CD14-positive monocyte (primary cell): Measurements from ENCODE around the gene ZFP91. TPM values are rescaled to one million over a fixed set of nuclear protein-coding genes. Genes with fewer than 3 reads are reported as not detected.

Source experiments
- DNase-seq, 3 donors: peaks; one replicate each; pipeline ENCODE4 v3.0.0-alpha.2; 2011 to 2022
- H2AFZ ChIP-seq: 2 replicates; pipeline ENCODE4 v1.6.0; 2012; ENCODE audit warnings: mild to moderate bottlenecking, low read depth, low read length, inconsistent platforms; ENCODE audit not compliant: insufficient read depth, poor library complexity, severe bottlenecking
- H3K27ac ChIP-seq, 2 donors: 1 replicate in 1 of 2; 2 replicates in 1 of 2; pipeline ENCODE4 v1.5.1; 2012 to 2013; ENCODE audit warnings: low read length in 2 of 2, control low read depth in 1 of 2, inconsistent platforms in 1 of 2, low read depth in 1 of 2, mild to moderate bottlenecking in 1 of 2
- H3K27me3 ChIP-seq, 2 donors: one replicate each; pipeline versions ENCODE4 v1.6.0 to v1.6.1; 2011 to 2013; ENCODE audit warnings: low read length in 2 of 2; ENCODE audit not compliant: control insufficient read depth in 2 of 2, insufficient read depth in 2 of 2
- H3K36me3 ChIP-seq, 2 donors: replicated peaks in 1 of 2; 1 replicate in 1 of 2; 2 replicates in 1 of 2; pipeline versions ENCODE4 v1.5.1 to v1.6.1; 2012 to 2013; ENCODE audit warnings: low read length in 2 of 2, control low read depth in 1 of 2, inconsistent platforms in 1 of 2, mild to moderate bottlenecking in 1 of 2; ENCODE audit not compliant: insufficient read depth in 2 of 2, control insufficient read depth in 1 of 2
- H3K4me1 ChIP-seq, 2 donors: 1 replicate in 1 of 2; 2 replicates in 1 of 2; pipeline versions ENCODE4 v1.5.1 to v1.6.1; 2012 to 2013; ENCODE audit warnings: low read length in 2 of 2, control low read depth in 1 of 2, inconsistent platforms in 1 of 2, mild to moderate bottlenecking in 1 of 2, moderate library complexity in 1 of 2; ENCODE audit not compliant: insufficient read depth in 2 of 2, control insufficient read depth in 1 of 2
- H3K4me2 ChIP-seq: replicated peaks from 2 replicates; pipeline ENCODE3; 2012; ENCODE audit warnings: low read length, moderate library complexity, mild to moderate bottlenecking; ENCODE audit not compliant: poor library complexity, severe bottlenecking; ENCODE audit errors: extremely low read depth
- H3K4me3 ChIP-seq, 3 experiments: fragments of 200-600 bp in 1 of 3; sonication (generic) in 1 of 3; replicated peaks in 1 of 3; 1 replicate in 2 of 3; 2 replicates in 1 of 3; pipeline ENCODE4 v1.5.1; 2011 to 2013; ENCODE audit warnings: low read length in 3 of 3, mild to moderate bottlenecking in 3 of 3, control low read depth in 2 of 3, low read depth in 2 of 3, inconsistent platforms in 1 of 3, moderate library complexity in 1 of 3
- H3K79me2 ChIP-seq: 2 replicates; pipeline ENCODE4 v1.6.0; 2012; ENCODE audit warnings: mild to moderate bottlenecking, control low read depth, inconsistent platforms, low read length, moderate library complexity; ENCODE audit not compliant: insufficient read depth
- H3K9ac ChIP-seq: 2 replicates; pipeline ENCODE4 v1.6.0; 2017; ENCODE audit warnings: low read length, mild to moderate bottlenecking; ENCODE audit not compliant: insufficient read depth, poor library complexity, severe bottlenecking
- H3K9me3 ChIP-seq, 2 donors: replicated peaks in 1 of 2; 1 replicate in 1 of 2; 2 replicates in 1 of 2; pipeline versions ENCODE4 v1.5.1 to v1.6.1; 2012 to 2013; ENCODE audit warnings: low read length in 2 of 2, control low read depth in 1 of 2; ENCODE audit not compliant: control insufficient read depth in 1 of 2, insufficient read depth in 1 of 2
- H4K20me1 ChIP-seq: 2 replicates; pipeline ENCODE4 v1.6.0; 2012; ENCODE audit warnings: mild to moderate bottlenecking, low read length, control low read depth, moderate library complexity; ENCODE audit not compliant: insufficient read depth
- H3K27ac Mint-ChIP-seq, 7 donors: one replicate each; pipeline ENCODE4 v1.8.0; 2020; ENCODE audit warnings: mild to moderate bottlenecking in 7 of 7, mixed read lengths in 7 of 7, moderate library complexity in 6 of 7, inconsistent platforms in 2 of 7
- H3K27me3 Mint-ChIP-seq, 3 donors: one replicate each; pipeline ENCODE4 v1.8.0; 2021 to 2022; ENCODE audit warnings: low read depth in 3 of 3, mild to moderate bottlenecking in 3 of 3, mixed read lengths in 3 of 3, moderate library complexity in 3 of 3, inconsistent platforms in 1 of 3
- H3K36me3 Mint-ChIP-seq, 2 donors: one replicate each; pipeline ENCODE4 v1.8.0; 2020; ENCODE audit warnings: mixed read lengths in 2 of 2, inconsistent platforms in 1 of 2, mild to moderate bottlenecking in 1 of 2
- H3K4me1 Mint-ChIP-seq: one replicate; pipeline ENCODE4 v1.8.0; 2020; ENCODE audit warnings: mild to moderate bottlenecking, mixed read lengths
- H3K4me3 Mint-ChIP-seq, 2 donors: one replicate each; pipeline ENCODE4 v1.8.0; 2020; ENCODE audit warnings: mild to moderate bottlenecking in 2 of 2, mixed read lengths in 2 of 2, moderate library complexity in 1 of 2
- H3K9me3 Mint-ChIP-seq, 7 donors: one replicate each; pipeline ENCODE4 v1.8.0; 2020 to 2022; ENCODE audit warnings: mixed read lengths in 7 of 7, mild to moderate bottlenecking in 6 of 7, moderate library complexity in 6 of 7, inconsistent platforms in 2 of 7
- WGBS: methylation state at CpG from one replicate; pipeline ENCODE4 v1.1.5; 2013; ENCODE audit warnings: missing lambda C conversion rate; ENCODE audit not compliant: insufficient coverage; 5-methylcytosine and 5-hydroxymethylcytosine counted together
- intact Hi-C, 2 donors: fragments of 100-400 bp; cut with micrococcal nuclease; formaldehyde crosslinking; loops; one replicate each; pipeline versions ENCODE4 v1.15.0 to v1.15.1; 2023
- polyA plus RNA-seq, 3 donors: library from polyadenylated mRNA; depleted of rRNA in 1 of 3; unstranded in 2 of 3; stranded (reverse) in 1 of 3; fragments of 300-500 nt in 2 of 3; fragments of >200 nt in 1 of 3; fragmentation: Illumina TruSeq in 2 of 3; gene quantifications; 1 replicate in 2 of 3; 2 replicates in 1 of 3; pipeline ENCODE4 v1.2.3, GENCODE V29; 2012 to 2021
- TF ChIP-seq, protein P1 (sequence below): fragments of 200-600 bp; IDR thresholded peaks from one replicate; pipeline ENCODE4 v1.8.0; 2022; ENCODE audit warnings: antibody characterized with exemption, mild to moderate bottlenecking

Gene ZFP91
- polyA plus RNA-seq, 3 donors, result 8.0 to 15.8 (median 8.3) TPM

DNA sequence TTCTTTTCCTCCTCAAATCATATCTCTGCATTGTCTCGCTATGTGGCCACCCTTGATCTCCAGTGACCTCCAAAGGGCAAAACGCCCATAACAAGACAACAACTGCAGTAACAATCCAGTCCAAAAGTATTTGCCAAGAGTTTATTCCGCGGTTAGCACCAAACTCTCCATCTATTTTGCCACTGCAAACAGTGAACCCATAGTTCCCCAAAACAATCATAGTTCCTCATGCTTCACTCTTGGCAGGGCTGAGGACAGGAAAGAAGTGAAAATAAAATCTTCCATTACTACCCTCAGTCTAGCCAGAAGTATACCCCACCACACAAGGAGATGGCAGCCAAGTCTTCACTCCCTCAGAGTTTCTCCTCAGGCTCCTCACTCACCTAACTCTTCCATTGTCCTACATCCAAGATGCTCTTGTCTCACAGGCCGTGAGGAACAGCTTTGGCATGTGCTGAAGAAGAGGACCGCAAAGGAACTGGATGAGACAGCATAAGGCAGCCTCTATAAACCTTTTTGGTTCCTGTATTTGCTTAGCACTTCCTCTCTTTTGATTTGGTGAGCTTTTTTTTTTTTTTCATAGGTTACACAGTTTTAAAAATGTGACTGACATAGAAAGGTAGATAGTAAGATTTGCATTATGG is 3.4 kb upstream of the ZFP91 start, which contains the start of gene LPXN:
Gene LPXN, minus strand, starts transcription at position 480 of the 644 bp plus-strand sequence. Its CDS starts 84 bp downstream, at position 396.
- whole genome bisulfite sequencing, result 2% methylated on average over 4 of the region's 6 CpGs
- H3K27me3 Mint-ChIP-seq, result peaks cover 0 to 2% (median 0%) of the 10 kb centered on the region in 3 donors
- H4K20me1 ChIP-seq, result peaks cover 31% of the 10 kb centered on the region
- H3K27ac Mint-ChIP-seq, result peak within 1 kb of the TSS; percentile 100
- intact Hi-C loops, result loop anchor here in 1 of 2 donors (5.0 to 10.0 kb wide), 5 partner anchors 569 to 1042 kb away; partner anchors contain the start of genes FAM111A, MPEG1, OSBP and ZDHHC5
- H3K27me3 ChIP-seq, result no peaks in the 10 kb centered on the region
- peak within 1 kb of the TSS; percentile 72 to 91 for H3K4me3 Mint-ChIP-seq
- H3K79me2 ChIP-seq, result peaks cover 72% of the 10 kb centered on the region
- peak; percentile 88 to 94 (median 93) for DNase-seq
- no peaks in the 10 kb centered on the region for H3K9me3 ChIP-seq
- H3K4me1 ChIP-seq, result peaks cover 62 to 68% of the 10 kb centered on the region in 2 donors
- peaks cover 3 to 5% of the 10 kb centered on the region in 2 donors for H3K36me3 Mint-ChIP-seq
- H2AFZ ChIP-seq, result no peak within 1 kb of the TSS
- peak within 1 kb of the TSS; percentile 98 for H3K9ac ChIP-seq
- TF ChIP-seq, protein P1, sequence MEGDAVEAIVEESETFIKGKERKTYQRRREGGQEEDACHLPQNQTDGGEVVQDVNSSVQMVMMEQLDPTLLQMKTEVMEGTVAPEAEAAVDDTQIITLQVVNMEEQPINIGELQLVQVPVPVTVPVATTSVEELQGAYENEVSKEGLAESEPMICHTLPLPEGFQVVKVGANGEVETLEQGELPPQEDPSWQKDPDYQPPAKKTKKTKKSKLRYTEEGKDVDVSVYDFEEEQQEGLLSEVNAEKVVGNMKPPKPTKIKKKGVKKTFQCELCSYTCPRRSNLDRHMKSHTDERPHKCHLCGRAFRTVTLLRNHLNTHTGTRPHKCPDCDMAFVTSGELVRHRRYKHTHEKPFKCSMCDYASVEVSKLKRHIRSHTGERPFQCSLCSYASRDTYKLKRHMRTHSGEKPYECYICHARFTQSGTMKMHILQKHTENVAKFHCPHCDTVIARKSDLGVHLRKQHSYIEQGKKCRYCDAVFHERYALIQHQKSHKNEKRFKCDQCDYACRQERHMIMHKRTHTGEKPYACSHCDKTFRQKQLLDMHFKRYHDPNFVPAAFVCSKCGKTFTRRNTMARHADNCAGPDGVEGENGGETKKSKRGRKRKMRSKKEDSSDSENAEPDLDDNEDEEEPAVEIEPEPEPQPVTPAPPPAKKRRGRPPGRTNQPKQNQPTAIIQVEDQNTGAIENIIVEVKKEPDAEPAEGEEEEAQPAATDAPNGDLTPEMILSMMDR, result no peak
- peak within 1 kb of the TSS; percentile 44 to 88 (median 75) for H3K4me3 ChIP-seq
- peaks cover 55% of the 10 kb centered on the region for H3K4me1 Mint-ChIP-seq
- H3K36me3 ChIP-seq, result peaks cover 3 to 5% of the 10 kb centered on the region in 2 donors
- peak within 1 kb of the TSS; percentile 100 for H3K27ac ChIP-seq
- peak within 1 kb of the TSS; percentile 92 for H3K4me2 ChIP-seq
- peaks cover 0 to 2% (median 0%) of the 10 kb centered on the region in 7 donors for H3K9me3 Mint-ChIP-seq

DNA sequence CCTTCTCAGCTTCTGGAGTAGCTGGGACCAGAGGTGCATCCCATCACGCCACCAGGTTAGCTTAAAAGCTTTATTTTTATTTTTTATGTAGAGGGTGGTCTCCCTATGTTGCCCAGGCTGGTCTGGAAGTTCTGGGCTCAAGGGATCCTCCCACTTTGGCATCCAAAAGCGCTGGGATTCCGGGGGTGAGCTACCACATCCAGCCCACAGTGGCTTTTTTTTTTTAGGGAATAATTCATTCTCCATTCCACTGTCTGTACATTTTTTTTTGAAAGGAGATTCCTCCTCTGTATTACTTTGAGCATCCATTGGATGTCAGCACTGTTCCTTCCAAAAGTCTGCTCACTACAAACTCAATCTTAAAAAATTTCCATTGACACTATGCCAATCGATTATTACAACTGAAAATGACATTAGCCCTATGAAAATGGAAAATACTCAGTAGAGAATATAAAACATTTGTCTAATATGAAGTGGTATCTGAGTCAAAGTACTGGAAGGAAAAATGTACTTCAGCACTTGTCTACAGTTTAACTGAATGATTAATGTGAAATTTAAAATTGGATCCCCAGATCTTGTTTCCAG is 1.9 kb upstream of the ZFP91 start:
- no peak overlapping the region for H2AFZ ChIP-seq
- no peaks in the 10 kb centered on the region for H3K36me3 ChIP-seq
- DNase-seq, result peak in 2 of 3 donors; percentile 12 to 36
- Mint-ChIP-seq H3K4me1 (peaks cover 62% of the 10 kb centered on the region), H3K27me3 (peaks cover 0 to 2% (median 0%) of the 10 kb centered on the region in 3 donors), H3K27ac (peak overlapping the region; percentile 100), H3K4me3 (peak overlapping the region; percentile 99 to 100), H3K9me3 (peaks cover 0 to 2% (median 0%) of the 10 kb centered on the region in 7 donors), H3K36me3 (peaks cover 4% of the 10 kb centered on the region in 2 donors)
- peak overlapping the region; percentile 48 to 99 (median 75) for H3K4me3 ChIP-seq
- peak overlapping the region; percentile 100 for H3K27ac ChIP-seq
- H3K4me1 ChIP-seq, result peaks cover 72 to 78% of the 10 kb centered on the region in 2 donors
- no peaks in the 10 kb centered on the region for H3K27me3 ChIP-seq
- TF ChIP-seq, protein P1, result peak; percentile 36
- no CpG with 5 or more reads among the region's 4 CpGs for WGBS
- no peaks in the 10 kb centered on the region for H3K9me3 ChIP-seq
- peak overlapping the region; percentile 71 for H3K4me2 ChIP-seq
- peak overlapping the region; percentile 98 for H3K9ac ChIP-seq
- intact Hi-C loops, result loop anchor here in 1 of 2 donors (5.0 to 10.0 kb wide), 5 partner anchors 568 to 1040 kb away; partner anchors contain the start of genes FAM111A, MPEG1, OSBP and ZDHHC5
- H4K20me1 ChIP-seq, result peaks cover 36% of the 10 kb centered on the region
- peaks cover 72% of the 10 kb centered on the region for H3K79me2 ChIP-seq
